HCT116 (cell line): ENCODE data around the gene CAPN10. TPM values are rescaled to one million over a fixed set of nuclear protein-coding genes. Genes with fewer than 3 reads are reported as not detected.

Source experiments
- ATAC-seq: fragments of 200-7000 bp; cut with Tn5 transposase; 2 replicates; pipeline ENCODE4 v1.9.1; 2020; ENCODE audit warnings: mild to moderate bottlenecking, moderate library complexity
- BruUV-seq: library from RNA; stranded (reverse); fragments of 400-500 nt; replicated peaks from 2 replicates; lab custom pipeline; 2021; lab: Mats Ljungman, UMichigan
- CTCF ChIA-PET: fragments of 300-600 bp; sonication (Branson Sonifier 250); formaldehyde crosslinking; loops from one replicate; lab custom pipeline; 2021; ENCODE audit warnings: antibody characterized with exemption; lab: Charles Lee
- POLR2A ChIA-PET: fragments of 300-600, 350-600 bp; sonication (Branson Sonifier 250); formaldehyde crosslinking; loops from one replicate; lab custom pipeline; 2021; ENCODE audit warnings: antibody characterized with exemption; lab: Charles Lee
- RAD21 ChIA-PET, 2 experiments: fragments of 300-600 bp; sonication (Branson Sonifier 250); formaldehyde crosslinking; loops; one replicate each; lab custom pipeline; 2023; ENCODE audit warnings: low total read pairs in 2 of 2; ENCODE audit not compliant: uncharacterized antibody in 2 of 2, unreplicated experiment in 2 of 2, low non-redundant PET in 1 of 2; lab: Charles Lee
- DNase-seq: peaks from one replicate; pipeline ENCODE4 v3.0.0-alpha.2; 2010; ENCODE audit warnings: low read depth, low spot score
- H2AFZ ChIP-seq: fragments of 200-600 bp; shearing (Covaris generic), sonication (generic); 2 replicates; pipeline ENCODE4 v1.6.1; 2017; ENCODE audit warnings: low read depth, mixed run types, mixed read lengths, antibody characterized with exemption, low read length; ENCODE audit not compliant: poor library complexity, severe bottlenecking
- H3K27ac ChIP-seq: 2 replicates; pipeline ENCODE4 v1.5.1; 2012; ENCODE audit warnings: low read depth, low read length
- H3K27me3 ChIP-seq: fragments of 200-600 bp; sonication (generic); 2 replicates; pipeline ENCODE4 v1.6.1; 2016; ENCODE audit warnings: mixed run types, low read length, mixed read lengths; ENCODE audit not compliant: insufficient read depth
- H3K36me3 ChIP-seq, 2 experiments: fragments of 200-500 bp in 1 of 2; fragments of 200-600 bp in 1 of 2; sonication (Bioruptor generic) in 1 of 2; sonication (generic) in 1 of 2; 2 replicates each; pipeline versions ENCODE4 v1.5.1 to v1.6.1; 2014 to 2016; ENCODE audit warnings: low read length in 2 of 2, inconsistent platforms in 1 of 2, mixed read lengths in 1 of 2, mixed run types in 1 of 2; ENCODE audit not compliant: insufficient read depth in 2 of 2, control insufficient read depth in 1 of 2
- H3K4me1 ChIP-seq, 2 experiments: fragments of 200-600 bp in 1 of 2; sonication (generic) in 1 of 2; 2 replicates each; pipeline versions ENCODE4 v1.5.1 to v1.6.1; 2012 to 2017; ENCODE audit warnings: low read length in 2 of 2, inconsistent platforms in 1 of 2, mild to moderate bottlenecking in 1 of 2, mixed read lengths in 1 of 2, mixed run types in 1 of 2, moderate library complexity in 1 of 2; ENCODE audit not compliant: insufficient read depth in 2 of 2, control insufficient read depth in 1 of 2
- H3K4me2 ChIP-seq: fragments of 200-600 bp; sonication (generic); 2 replicates; pipeline ENCODE4 v1.6.1; 2017; ENCODE audit warnings: mixed run types, low read length, mixed read lengths
- H3K4me3 ChIP-seq, 2 experiments: fragments of 200-600 bp in 1 of 2; sonication (generic) in 1 of 2; replicated peaks in 1 of 2; 2 replicates each; pipeline ENCODE4 v1.5.1; 2011 to 2016; ENCODE audit warnings: low read length in 2 of 2, control low read depth in 1 of 2, low read depth in 1 of 2, mild to moderate bottlenecking in 1 of 2, mixed read lengths in 1 of 2, mixed run types in 1 of 2
- H3K79me2 ChIP-seq: fragments of 200-600 bp; sonication (generic); 2 replicates; pipeline ENCODE4 v1.6.1; 2017; ENCODE audit warnings: mild to moderate bottlenecking, mixed run types, low read length, moderate library complexity, mixed read lengths; ENCODE audit not compliant: insufficient read depth
- H3K9ac ChIP-seq: fragments of 200-600 bp; sonication (generic); 2 replicates; pipeline ENCODE4 v1.6.1; 2016; ENCODE audit warnings: low read length, mixed read lengths
- H3K9me2 ChIP-seq: fragments of 200-600 bp; sonication (generic), shearing (Covaris generic); 2 replicates; pipeline ENCODE4 v1.6.1; 2017; ENCODE audit warnings: mixed run types, mild to moderate bottlenecking, moderate library complexity; ENCODE audit not compliant: insufficient read depth
- H3K9me3 ChIP-seq, 2 experiments: fragments of 200-500 bp in 1 of 2; fragments of 200-600 bp in 1 of 2; sonication (Bioruptor generic) in 1 of 2; sonication (generic) in 1 of 2; 2 replicates each; pipeline ENCODE4 v1.6.1; 2014 to 2017; ENCODE audit warnings: low read length in 2 of 2, mixed read lengths in 2 of 2, inconsistent platforms in 1 of 2, low read depth in 1 of 2, mild to moderate bottlenecking in 1 of 2, mixed run types in 1 of 2, moderate library complexity in 1 of 2; ENCODE audit not compliant: control insufficient read depth in 1 of 2, insufficient read depth in 1 of 2
- H4K20me1 ChIP-seq: fragments of 200-600 bp; sonication (generic), shearing (Covaris generic); 2 replicates; pipeline ENCODE4 v1.6.1; 2017; ENCODE audit warnings: mixed run types, mild to moderate bottlenecking, moderate library complexity; ENCODE audit not compliant: insufficient read depth
- CBX3 ChIP-seq: IDR thresholded peaks from 2 replicates; pipeline ENCODE4 v1.6.1; 2012; ENCODE audit warnings: low read depth
- CTCF ChIP-seq, 3 experiments: fragments of 200-600 bp in 1 of 3; sonication (generic) in 1 of 3; IDR thresholded peaks in 2 of 3; conservative IDR thresholded peaks in 1 of 3; 2 replicates each; pipeline ENCODE4 v1.5.1; 2012 to 2017; ENCODE audit warnings: low read depth in 2 of 3, low read length in 2 of 3, antibody characterized with exemption in 1 of 3, borderline replicate concordance in 1 of 3, control low read depth in 1 of 3, mild to moderate bottlenecking in 1 of 3, mixed read lengths in 1 of 3, mixed run types in 1 of 3, moderate library complexity in 1 of 3; ENCODE audit not compliant: insufficient read depth in 1 of 3
- EGR1 ChIP-seq: IDR thresholded peaks from 2 replicates; pipeline ENCODE4 v1.6.1; 2012; ENCODE audit warnings: low read depth
- ELF1 ChIP-seq: IDR thresholded peaks from 2 replicates; pipeline ENCODE4 v1.6.1; 2012; ENCODE audit warnings: low read depth, borderline replicate concordance
- EZH2phosphoT487 ChIP-seq: fragments of 200-600 bp; IDR thresholded peaks from 2 replicates; pipeline ENCODE4 v1.6.1; 2018; ENCODE audit warnings: antibody characterized with exemption, borderline replicate concordance
- JUND ChIP-seq: IDR thresholded peaks from 2 replicates; pipeline ENCODE4 v1.6.1; 2012
- MAX ChIP-seq: IDR thresholded peaks from 2 replicates; pipeline ENCODE4 v1.6.1; 2012
- POLR2A ChIP-seq: IDR thresholded peaks from 2 replicates; pipeline ENCODE4 v1.7.0; 2011; ENCODE audit warnings: borderline replicate concordance; ENCODE audit not compliant: insufficient read depth, insufficient read length; ENCODE audit errors: extremely low read depth
- POLR2AphosphoS5 ChIP-seq: IDR thresholded peaks from 2 replicates; pipeline ENCODE4 v1.6.1; 2011; ENCODE audit warnings: mild to moderate bottlenecking, low read depth, low read length, moderate library complexity
- RAD21 ChIP-seq: IDR thresholded peaks from 2 replicates; pipeline ENCODE4 v1.6.1; 2012; ENCODE audit warnings: low read depth, mild to moderate bottlenecking
- REST ChIP-seq: IDR thresholded peaks from 2 replicates; pipeline ENCODE4 v1.6.1; 2012; ENCODE audit warnings: low read depth
- SP1 ChIP-seq: IDR thresholded peaks from 2 replicates; pipeline ENCODE4 v1.6.1; 2012; ENCODE audit warnings: low read depth
- SRF ChIP-seq: IDR thresholded peaks from 2 replicates; pipeline ENCODE4 v1.6.1; 2012; ENCODE audit warnings: low read depth
- TCF7L2 ChIP-seq: IDR thresholded peaks from 2 replicates; pipeline ENCODE4 v1.7.0; 2011; ENCODE audit warnings: borderline replicate concordance, inconsistent platforms; ENCODE audit not compliant: insufficient read depth, insufficient read length; ENCODE audit errors: extremely low read depth
- YY1 ChIP-seq: IDR thresholded peaks from 2 replicates; pipeline ENCODE4 v1.6.1; 2011; ENCODE audit warnings: low read length, low read depth, moderate library complexity, mild to moderate bottlenecking; ENCODE audit not compliant: insufficient replicate concordance; ENCODE audit errors: extremely low read depth
- intact Hi-C: fragments of 100-400 bp; cut with micrococcal nuclease; formaldehyde crosslinking; loops from 2 replicates; pipeline ENCODE4 v1.10.0; 2022
- total RNA-seq: library from RNA; stranded (reverse); gene quantifications from one replicate; pipeline ENCODE4 v1.2.1, GENCODE V29; 2021; ENCODE audit not compliant: unreplicated experiment
- TF ChIP-seq, protein P1 (sequence below): IDR thresholded peaks from 2 replicates; pipeline ENCODE4 v1.6.1; 2011; ENCODE audit warnings: mild to moderate bottlenecking, low read length, moderate library complexity; ENCODE audit not compliant: insufficient replicate concordance; ENCODE audit errors: extremely low read depth

Gene CAPN10
- total RNA-seq, 1 experiment from 2014 or later: 40.7 TPM

- Histone ChIP-seq H2AFZ (no peak overlapping the region), H3K9ac (0 out of 2 replicates have a peak overlapping the region, but pooled peaks have one; percentile 87), H3K79me2 (peaks cover 31% of the 10 kb centered on the region), H4K20me1 (no peaks in the 10 kb centered on the region), H3K36me3 (peaks cover 0 to 7% of the 10 kb centered on the region in 2 experiments; a peak in 1 of 4 replicates), H3K4me3 (no peak overlapping the region), H3K27me3 (no peaks in the 10 kb centered on the region), H3K4me1 (peaks cover 46 to 69% of the 10 kb centered on the region in 2 experiments), H3K9me3 (no peaks in the 10 kb centered on the region), H3K9me2 (no peaks in the 10 kb centered on the region), H3K4me2 (peak overlapping the region; percentile 86; the same call in 1 of the 2 replicates), H3K27ac (peak overlapping the region; percentile 100)
- DNase-seq (no peak), ATAC-seq (no peak)
- intact Hi-C loops: loop anchor here (10.0 kb wide), 1 partner anchor 329 kb away; no protein-coding TSS in a partner anchor
- RAD21 ChIA-PET: no interaction called here
- POLR2A ChIA-PET: interaction anchor here (0.7 kb wide), 1 partner anchor 16 kb away, joined by 3 read pairs; no protein-coding TSS in a partner anchor
- BruUV-seq: no TSS peak
- CTCF ChIA-PET: interaction anchor here (3.4 kb wide), 1 partner anchor 22 kb away, joined by 38 read pairs; the partner anchor contains the start of gene CAPN10
- TF ChIP-seq SP1 (no peak), POLR2AphosphoS5 (no peak), EGR1 (no peak), ELF1 (no peak), SRF (no peak), EZH2phosphoT487 (no peak), TCF7L2 (no peak), CBX3 (no peak), YY1 (no peak), CTCF (IDR thresholded peaks at IDR 0.05 in 2 of 3, conservative IDR thresholded peaks at IDR 0.05 in 1 of 3; ENCODE audit: borderline replicate concordance in 1 of 3, insufficient read depth in 1 of 3, low read depth in 2 of 3, low read length in 2 of 3) (no peak), POLR2A (no peak), JUND (no peak), MAX (no peak), RAD21 (no peak), REST (no peak)
- TF ChIP-seq, protein P1, sequence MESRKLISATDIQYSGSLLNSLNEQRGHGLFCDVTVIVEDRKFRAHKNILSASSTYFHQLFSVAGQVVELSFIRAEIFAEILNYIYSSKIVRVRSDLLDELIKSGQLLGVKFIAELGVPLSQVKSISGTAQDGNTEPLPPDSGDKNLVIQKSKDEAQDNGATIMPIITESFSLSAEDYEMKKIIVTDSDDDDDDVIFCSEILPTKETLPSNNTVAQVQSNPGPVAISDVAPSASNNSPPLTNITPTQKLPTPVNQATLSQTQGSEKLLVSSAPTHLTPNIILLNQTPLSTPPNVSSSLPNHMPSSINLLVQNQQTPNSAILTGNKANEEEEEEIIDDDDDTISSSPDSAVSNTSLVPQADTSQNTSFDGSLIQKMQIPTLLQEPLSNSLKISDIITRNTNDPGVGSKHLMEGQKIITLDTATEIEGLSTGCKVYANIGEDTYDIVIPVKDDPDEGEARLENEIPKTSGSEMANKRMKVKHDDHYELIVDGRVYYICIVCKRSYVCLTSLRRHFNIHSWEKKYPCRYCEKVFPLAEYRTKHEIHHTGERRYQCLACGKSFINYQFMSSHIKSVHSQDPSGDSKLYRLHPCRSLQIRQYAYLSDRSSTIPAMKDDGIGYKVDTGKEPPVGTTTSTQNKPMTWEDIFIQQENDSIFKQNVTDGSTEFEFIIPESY: no peak
These were observed 22.5 kb upstream of the CAPN10 start for GRCh38 chr2:240563951-240564560.
